HG03354 (cell line): ENCODE measurements around the gene TROAP.
"Not testable (repeated sequence)": the region's sequence is repeated elsewhere in the genome, so short reads cannot be mapped to it uniquely, and the experiment has no call there.

Experiments
- ATAC-seq: cut with Tn5 transposase; IDR thresholded peaks from one replicate; pipeline ENCODE4 v1.9.1; 2021; ENCODE audit warnings: mild to moderate bottlenecking; ENCODE audit not compliant: unreplicated experiment, poor library complexity, severe bottlenecking

Gene TROAP

DNA sequence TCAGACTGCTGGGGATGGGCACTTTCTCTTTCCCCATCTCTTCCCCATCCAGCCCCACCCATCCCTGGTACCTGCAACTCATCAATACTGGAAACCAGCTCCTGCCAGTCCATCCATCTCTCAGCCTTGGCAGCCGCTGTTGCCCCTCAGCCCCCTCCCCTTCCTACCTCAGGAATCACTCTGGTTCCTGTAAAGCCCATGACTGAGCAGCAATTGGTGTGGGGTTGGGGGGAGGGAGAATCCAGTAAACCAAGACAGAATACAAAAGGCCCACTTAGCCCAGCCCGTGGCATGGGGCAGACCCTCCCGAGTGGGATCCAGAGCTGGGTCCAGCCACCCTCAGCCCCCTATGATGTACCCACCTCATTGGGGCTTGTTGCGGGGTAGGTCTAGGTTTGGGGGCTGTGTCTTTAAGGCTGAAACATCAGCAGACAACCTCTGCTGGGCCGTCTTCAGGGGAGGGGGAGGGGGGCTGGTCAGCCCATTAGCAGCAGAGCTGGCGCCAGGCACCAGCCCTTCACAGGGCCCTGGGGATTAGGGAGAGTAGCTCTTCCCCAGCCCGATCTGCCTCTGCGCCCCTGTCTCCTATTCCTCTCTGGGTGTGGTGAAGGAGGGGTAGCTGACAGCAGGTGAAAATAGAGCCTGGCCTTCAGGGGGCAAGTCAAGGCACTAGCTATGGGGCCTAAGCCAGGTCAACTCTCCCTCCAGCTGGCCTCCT, 28.8 kb upstream of the TROAP start:
- no peak for ATAC-seq

DNA sequence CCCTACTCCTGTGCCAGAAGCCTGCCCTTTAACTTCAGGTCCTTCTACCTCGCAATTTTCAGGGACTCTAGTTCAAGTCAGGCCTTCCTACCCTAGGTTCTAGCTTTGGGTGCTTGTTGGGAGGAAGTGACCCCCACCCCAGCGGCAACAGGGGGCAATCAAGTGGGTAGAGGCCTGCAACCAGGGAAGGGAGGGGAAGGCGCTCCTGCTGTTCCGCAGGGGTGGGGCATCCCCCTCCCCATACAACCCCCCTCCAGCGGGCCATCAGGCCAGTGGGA, 28.3 kb upstream of the TROAP start:
- no peak for ATAC-seq

DNA sequence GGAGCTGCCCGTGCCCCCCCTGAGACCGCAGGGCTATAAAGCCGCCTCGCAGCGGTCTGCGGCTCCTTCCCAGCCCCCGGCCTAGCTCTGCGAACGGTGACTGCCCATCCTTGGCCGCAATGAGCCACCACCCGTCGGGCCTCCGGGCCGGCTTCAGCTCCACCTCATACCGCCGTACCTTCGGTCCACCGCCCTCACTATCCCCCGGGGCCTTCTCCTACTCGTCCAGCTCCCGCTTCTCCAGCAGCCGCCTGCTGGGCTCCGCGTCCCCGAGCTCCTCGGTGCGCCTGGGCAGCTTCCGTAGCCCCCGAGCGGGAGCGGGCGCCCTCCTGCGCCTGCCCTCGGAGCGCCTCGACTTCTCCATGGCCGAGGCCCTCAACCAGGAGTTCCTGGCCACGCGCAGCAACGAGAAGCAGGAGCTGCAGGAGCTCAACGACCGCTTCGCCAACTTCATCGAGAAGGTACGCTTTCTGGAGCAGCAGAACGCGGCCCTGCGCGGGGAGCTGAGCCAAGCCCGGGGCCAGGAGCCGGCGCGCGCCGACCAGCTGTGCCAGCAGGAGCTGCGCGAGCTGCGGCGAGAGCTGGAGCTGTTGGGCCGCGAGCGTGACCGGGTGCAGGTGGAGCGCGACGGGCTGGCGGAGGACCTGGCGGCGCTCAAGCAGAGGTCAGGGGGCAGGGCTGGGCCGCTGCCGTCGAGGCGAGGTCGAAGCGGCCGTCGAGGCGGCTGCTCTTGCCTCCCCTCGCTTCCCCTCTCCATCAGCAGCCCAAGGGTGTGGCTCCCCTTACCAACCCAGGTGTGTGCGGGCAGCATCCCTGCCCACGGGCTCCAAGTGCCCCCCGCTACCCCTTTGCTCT, 27.7 kb upstream of the TROAP start, which contains the start of gene PRPH:
Gene PRPH, plus strand, starts transcription at position 66 of the 855 bp plus-strand sequence. Its CDS starts 54 bp downstream, at position 120.
- no peak for ATAC-seq

DNA sequence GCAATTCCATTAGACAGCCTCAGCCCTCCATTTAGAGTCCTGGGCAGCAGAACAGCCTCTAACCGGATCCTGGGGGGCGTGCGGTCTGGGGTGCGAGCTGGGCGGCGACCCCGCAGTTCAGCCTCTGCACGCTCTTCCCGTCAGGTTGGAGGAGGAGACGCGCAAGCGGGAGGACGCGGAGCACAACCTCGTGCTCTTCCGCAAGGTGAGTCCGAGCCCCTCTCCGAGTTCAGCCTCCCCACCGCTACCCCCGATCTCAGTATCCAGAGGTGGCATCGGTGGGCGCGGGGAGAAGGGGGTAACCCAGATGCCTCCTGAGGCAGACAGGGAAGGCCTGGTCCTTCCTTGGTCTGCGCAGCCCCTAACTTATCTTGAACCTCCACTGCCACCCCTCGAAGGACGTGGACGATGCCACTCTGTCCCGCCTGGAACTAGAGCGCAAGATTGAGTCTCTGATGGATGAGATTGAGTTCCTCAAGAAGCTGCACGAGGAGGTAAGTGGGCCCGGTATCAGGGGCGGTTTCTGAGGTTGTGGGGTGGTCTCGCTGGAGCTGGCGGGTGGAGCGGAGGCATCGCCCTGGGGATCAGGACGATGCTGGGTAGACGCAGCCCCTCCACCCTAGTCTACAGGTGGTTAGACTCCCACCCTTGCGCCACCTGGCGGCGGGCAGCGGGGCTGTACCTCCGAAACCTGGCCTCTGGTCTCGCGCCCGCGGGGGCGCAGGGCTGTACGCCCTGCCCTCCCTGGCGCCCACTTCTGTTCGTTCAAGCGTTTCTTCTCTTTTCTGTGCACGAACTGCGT, 26.8 kb upstream of the TROAP start:
- ATAC-seq = no peak

DNA sequence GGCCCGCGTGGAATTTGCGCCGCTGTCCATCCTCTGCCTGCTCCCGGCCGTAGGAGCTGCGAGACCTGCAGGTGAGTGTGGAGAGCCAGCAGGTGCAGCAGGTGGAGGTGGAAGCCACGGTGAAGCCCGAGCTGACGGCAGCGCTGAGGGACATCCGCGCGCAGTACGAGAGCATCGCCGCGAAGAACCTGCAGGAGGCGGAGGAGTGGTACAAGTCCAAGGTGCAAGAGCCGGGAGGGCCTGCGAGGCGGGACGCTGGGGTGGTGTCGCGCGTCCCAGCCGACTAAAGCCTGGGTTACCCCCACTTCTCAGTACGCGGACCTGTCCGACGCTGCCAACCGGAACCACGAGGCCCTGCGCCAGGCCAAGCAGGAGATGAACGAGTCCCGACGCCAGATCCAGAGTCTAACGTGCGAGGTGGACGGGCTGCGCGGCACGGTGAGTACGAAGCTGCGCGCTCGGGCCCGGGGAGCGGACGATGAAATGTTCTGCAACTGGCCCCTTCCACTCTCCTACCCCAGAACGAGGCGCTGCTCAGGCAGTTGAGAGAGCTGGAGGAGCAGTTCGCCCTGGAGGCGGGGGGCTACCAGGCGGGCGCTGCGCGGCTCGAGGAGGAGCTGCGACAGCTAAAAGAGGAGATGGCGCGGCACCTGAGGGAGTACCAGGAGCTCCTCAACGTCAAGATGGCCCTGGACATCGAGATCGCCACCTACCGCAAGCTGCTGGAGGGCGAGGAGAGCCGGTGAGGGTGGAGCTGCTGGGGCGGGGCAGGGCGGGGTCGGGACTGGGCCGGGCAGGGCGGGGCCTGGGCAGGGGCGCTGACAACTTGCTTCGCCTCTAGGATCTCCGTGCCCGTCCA, 26.0 kb upstream of the TROAP start:
- no peak for ATAC-seq

DNA sequence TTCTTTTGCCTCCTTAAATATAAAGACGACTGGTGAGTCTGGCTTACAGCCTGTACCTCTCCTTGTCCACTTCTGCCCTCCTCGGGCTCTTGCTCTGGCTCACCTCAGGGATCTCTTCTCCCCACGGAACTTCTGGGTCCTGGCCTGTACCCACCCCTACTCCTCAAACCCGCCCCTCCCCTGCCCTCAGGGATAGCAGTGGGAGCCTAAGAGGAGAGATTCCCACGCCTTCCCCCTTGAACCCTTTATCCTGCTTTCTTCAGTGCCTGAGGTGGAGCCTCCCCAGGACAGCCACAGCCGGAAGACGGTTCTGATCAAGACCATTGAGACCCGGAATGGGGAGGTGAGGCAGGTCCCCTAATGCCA, 25.4 kb upstream of the TROAP start:
- no peak for ATAC-seq

DNA sequence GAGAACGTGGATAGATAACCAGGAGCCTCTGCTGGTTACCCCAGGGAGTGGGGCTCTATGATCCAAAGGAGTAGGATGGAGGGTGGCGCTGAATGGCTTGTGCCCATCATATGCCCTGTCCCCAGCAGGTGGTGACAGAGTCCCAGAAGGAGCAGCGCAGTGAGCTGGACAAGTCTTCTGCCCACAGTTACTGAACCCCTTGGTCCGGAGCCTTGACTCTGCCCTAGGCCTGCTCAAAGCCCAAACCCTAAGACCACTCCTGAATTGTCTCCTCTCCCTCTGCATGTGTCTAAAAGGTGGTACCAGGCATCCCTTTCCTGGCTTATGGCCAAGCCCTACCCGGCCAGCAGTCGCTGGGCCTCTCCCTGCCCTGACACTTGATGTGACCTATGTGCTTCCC, 24.9 kb upstream of the TROAP start:
- no peak for ATAC-seq

DNA sequence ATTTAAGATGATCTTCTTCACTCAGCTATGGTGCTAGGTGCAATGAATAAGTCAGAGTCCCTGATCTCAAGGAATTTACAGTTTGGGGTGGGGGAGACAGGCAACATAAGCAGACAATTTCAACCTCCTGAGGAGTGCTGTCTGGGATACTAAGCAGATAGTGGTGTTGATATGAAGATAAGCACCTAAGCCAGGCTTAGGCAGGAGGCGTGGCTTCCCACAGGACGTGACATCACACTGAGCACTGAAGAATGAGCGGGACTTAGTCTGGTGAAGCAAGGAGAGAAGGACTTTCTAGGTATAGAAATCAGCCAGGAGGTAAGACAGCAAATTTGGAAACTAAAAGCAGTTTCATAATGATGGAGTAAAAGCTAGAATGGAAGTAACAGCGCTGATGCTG, 21.3 kb upstream of the TROAP start:
- no peak for ATAC-seq

DNA sequence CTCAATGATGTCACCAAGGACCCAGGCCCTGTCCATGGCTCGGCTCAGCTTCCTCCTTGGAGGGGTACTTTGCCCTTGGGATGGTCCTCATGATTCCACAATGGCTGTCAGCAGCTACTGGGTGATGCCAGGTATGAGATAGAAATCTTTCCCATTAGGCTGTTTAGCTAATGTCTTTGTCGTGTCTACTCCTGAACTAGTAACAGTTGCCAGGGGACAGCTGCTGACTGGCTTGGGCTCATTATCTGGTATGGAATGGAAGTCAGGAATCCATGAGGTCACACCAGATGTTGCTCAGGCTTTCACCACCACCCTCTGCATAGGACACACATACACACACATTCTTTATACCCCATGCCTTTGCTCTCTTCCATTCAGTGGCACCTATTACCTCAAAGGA, 18.9 kb upstream of the TROAP start:
- ATAC-seq = no peak

DNA sequence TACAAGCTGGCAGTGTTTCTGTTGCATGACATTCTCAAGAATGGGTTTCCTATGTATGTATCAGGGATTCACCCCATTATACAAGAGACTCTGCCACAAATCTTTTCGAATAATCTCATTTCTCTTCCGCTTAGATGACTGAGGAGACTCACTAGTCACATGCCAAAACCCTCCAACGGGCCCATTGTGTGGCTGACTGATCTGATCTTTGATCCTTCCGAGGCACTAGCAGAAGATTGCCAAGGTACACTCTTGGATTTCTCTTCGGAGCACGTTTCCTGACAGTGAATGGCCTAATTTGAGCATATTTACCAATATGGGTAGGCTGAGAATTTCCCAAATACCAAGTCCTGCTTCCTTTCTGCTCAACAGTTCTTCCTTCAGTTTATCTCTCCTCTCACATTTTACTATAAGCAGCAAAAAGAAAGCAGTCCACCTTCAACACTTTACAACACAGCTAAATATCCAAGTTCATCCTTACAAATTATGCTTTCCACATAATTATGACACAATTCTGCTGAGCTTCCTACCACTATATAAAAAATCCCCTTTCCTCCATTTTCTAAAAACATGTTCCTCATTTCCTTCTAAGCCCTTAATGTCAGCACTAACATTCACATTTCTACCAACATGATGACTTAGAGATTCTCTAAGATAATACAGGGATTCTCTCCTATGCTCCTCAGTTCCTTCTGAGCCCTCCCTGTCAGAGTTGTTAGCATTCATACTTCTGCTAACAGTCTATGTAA, 17.1 kb upstream of the TROAP start:
- ATAC-seq = no peak

DNA sequence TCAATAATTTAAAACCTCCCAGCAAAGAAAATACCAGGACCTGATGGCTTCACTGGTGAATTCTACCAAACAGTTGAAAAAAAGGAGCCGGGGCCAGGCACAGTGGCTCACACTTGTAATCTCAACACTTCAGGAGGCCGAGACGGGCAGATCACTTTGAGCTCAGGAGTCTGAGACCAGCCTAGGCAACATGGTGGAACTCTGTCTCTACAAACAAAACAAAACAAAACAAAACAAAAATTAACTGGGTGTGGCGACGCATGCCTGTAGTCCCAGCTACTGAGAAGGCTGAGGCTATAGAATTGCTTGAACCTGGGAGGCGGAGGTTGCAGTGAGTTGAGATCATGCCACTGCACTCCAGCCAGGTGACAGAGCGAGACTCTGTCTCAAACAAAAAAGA, 13.7 kb upstream of the TROAP start:
- no peak for ATAC-seq

DNA sequence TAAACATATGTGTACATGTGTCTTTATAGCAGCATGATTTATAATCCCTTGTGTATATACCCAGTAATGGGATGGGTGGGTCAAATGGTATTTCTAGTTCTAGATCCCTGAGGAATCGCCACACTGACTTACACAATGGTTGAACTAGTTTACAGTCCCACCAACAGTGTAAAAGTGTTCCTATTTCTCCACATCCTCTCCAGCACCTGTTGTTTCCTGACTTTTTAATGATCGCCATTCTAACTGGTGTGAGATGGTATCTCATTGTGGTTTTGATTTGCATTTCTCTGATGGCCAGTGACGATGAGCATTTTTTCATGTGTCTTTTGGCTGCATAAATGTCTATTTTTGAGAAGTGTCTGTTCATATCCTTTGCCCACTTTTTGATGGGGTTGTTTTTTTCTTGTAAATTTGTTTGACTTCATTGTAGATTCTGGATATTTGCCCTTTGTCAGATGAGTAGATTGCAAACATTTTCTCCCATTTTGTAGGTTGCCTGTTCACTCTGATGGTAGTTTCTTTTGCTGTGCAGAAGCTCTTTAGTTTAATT, 12.5 kb upstream of the TROAP start:
- ATAC-seq = not testable (repeated sequence)

DNA sequence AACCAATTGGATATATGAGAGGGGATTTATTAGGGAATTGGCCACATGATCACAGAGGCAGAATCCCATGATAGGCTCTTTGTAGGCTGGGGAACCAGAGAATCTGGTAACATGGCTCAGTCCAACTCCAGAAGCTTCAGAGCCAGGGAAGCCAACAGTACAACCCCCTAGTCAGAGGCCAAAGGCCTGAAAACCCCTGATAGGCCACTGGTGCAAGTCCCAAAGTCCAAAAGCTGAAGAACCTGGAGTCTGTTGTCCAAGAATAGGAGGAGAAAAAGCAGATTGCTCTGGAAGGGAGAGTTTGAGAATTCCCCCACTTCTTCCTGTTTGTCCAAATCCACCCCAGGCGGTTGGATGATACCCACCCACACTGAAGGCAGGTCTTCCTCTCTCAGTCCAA, 8.2 kb upstream of the TROAP start:
- no peak for ATAC-seq

DNA sequence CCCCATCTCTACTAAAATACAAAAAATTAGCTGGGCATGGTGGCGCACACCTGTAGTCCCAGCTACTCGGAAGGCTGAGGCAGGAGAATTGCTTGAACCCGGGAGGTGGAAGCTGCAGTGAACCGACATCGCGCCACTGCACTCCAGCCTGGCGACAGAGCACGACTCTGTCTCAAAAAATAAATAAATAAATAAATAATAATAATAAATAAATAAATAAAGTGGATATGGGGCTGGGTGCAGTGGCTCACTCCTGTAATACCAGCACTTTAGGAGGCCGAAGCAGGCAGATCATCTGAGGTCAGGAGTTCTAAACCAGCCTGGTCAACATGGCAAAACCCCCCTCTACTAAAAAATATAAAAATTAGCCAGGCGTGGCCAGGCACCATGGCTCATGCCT, 5.9 kb upstream of the TROAP start:
- not testable (repeated sequence) for ATAC-seq

DNA sequence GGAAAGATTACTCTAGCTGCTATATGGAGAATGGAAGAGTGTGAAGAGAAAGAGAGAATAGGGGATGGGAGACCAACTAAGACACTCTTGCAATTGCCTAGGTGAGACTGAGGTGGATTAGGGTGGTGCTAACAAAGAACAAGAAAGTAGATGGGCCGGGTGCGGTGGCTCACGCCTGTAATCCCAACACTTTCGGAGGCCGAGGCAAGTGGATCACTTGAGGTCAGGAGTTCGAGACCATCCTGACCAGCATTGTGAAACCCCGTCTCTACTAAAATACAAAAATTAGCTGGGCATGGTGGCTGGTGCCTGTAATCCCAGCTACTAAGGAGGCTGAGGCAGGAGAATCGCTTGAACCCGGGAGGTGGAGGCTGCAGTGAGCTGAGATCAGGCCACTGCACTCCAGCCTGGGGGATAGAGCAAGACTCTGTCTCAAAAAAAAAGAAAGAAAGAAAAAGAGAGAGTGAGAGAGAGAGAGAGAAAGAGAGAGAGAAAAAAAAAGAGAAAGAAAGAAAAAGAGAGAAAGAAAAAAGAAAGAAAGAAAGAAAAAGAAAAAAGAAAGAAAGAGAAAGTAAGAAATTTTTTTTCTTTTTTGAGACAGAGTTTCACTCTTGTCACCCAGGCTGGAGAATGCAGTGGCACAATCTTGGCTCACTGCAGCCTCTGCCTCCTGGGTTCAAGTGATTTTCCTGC, 2.5 kb upstream of the TROAP start:
- not testable (repeated sequence) for ATAC-seq

DNA sequence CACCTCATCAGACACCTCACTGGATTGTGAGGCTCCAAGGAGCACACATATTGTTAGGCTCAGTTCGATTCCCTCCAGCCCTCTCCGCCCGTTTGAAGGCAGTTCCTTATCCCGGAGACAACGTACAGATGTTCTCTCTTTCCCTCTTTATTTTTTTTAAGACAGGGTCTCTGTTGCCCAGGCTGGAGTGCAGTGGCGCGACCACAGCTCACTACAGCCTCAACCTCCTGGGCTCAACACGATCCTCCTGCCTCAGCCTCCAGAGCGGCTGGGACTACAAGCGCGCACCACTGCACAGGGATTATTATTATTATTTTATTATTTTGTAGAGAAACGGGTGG, 718 bp upstream of the TROAP start:
- ATAC-seq = no peak

DNA sequence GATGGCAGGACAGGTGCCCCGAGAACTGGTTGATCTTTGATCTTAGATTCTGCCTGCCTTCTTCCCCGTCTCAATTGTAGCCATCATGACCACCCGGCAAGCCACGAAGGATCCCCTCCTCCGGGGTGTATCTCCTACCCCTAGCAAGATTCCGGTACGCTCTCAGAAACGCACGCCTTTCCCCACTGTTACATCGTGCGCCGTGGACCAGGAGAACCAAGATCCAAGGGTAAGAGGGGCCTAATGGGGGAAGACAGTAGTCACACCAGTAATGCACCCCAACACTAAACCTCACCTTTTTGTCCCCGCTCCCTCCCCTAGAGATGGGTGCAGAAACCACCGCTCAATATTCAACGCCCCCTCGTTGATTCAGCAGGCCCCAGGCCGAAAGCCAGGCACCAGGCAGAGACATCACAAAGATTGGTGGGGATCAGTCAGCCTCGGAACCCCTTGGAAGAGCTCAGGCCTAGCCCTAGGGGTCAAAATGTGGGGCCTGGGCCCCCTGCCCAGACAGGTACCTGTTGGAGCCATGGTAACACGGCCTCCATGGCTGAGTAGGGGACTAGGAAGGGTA, 556 bp downstream of the TROAP start:
- ATAC-seq = no peak

DNA sequence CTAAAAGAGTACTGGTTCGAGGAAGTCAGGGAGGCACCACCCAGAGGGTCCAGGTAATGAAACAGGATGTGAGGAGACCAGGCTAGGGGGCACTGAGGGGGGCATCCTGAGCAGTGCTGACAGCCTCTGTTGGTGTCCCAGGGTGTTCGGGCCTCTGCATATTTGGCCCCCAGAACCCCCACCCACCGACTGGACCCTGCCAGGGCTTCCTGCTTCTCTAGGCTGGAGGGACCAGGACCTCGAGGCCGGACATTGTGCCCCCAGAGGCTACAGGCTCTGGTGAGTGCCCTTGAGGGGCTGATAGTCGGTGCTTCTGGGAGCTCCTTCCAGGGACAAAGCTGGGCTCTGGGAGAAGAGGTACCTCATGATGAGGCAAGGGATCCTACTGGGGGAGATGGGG, 2.6 kb downstream of the TROAP start:
- ATAC-seq = no peak
